ENCODE measurements around the gene FBXO47.

Gene FBXO47

GRCh38 chr17:38897671-38898290 lies 69.4 kb downstream of the FBXO47 start:
- no peak for DNase-seq (ENCODE audit: extremely low read depth, low read depth)
- TF ChIP-seq, protein P1, sequence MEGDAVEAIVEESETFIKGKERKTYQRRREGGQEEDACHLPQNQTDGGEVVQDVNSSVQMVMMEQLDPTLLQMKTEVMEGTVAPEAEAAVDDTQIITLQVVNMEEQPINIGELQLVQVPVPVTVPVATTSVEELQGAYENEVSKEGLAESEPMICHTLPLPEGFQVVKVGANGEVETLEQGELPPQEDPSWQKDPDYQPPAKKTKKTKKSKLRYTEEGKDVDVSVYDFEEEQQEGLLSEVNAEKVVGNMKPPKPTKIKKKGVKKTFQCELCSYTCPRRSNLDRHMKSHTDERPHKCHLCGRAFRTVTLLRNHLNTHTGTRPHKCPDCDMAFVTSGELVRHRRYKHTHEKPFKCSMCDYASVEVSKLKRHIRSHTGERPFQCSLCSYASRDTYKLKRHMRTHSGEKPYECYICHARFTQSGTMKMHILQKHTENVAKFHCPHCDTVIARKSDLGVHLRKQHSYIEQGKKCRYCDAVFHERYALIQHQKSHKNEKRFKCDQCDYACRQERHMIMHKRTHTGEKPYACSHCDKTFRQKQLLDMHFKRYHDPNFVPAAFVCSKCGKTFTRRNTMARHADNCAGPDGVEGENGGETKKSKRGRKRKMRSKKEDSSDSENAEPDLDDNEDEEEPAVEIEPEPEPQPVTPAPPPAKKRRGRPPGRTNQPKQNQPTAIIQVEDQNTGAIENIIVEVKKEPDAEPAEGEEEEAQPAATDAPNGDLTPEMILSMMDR (IDR thresholded peaks at IDR 0.05; ENCODE audit: low read depth, low read length) = no peak

DNA sequence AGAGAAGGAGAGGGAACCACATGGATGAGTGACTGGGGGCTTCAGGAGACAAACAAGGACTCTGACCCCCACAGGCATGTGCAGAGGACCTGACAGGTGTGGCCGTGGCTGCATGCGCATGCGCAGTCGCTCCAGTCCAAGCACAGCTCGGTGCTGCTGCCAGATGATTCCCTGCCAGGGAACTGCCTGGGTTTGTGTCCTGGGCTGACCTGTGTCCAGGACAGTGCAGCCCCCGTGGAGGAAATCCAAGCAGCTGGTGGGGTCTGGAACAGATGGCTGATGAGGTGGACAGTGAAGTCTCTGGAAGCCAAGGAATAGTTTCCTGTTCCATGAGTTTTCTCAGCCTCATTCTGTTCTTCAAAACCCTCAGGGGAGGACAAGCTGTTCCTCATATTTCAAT lies 70.0 kb downstream of the FBXO47 start:
- no peak for DNase-seq (ENCODE audit: extremely low read depth, low read depth)
- TF ChIP-seq, protein P1 (IDR thresholded peaks at IDR 0.05; ENCODE audit: low read depth, low read length) = no peak

DNA sequence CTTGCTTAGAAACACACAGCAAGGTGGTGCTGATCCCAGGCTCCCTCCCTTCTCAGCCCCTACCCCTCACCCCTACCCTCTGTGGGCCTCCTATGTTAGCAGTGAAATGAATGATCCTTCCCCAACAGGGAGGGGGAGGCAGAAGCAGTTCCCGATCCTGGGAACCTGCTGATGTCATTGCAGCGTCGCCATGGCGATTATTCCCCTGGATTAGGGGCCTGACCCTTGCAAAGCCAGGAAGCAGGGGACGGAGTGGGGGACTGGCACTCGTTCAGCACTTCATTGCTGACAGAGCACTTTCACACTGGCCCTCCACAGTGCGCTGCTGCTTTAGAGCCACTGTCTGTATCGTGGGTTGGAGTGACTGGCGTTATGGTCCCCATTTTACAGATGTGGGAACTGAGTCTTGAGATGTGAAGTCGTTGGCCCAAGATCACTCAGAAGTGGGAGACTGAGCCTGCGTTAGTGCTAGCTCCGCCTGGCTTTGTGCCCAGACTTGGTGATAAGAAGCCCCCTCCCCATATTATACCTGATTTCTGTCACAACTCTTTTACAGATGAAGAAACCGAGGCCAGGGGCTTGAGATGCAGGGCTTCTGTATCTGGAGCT lies 70.8 kb downstream of the FBXO47 start:
- TF ChIP-seq, protein P1 (IDR thresholded peaks at IDR 0.05; ENCODE audit: low read depth, low read length) = no peak
- DNase-seq (ENCODE audit: extremely low read depth, low read depth) = no peak

- DNase-seq (ENCODE audit: extremely low read depth, low read depth) = no peak
- TF ChIP-seq, protein P1 (IDR thresholded peaks at IDR 0.05; ENCODE audit: low read depth, low read length) = no peak
Measured at GRCh38 chr17:38894276-38894675, 72.9 kb downstream of the FBXO47 start.

GRCh38 chr17:38893607-38894006 lies 73.6 kb downstream of the FBXO47 start:
- DNase-seq (ENCODE audit: extremely low read depth, low read depth) = no peak
- TF ChIP-seq, protein P1 (IDR thresholded peaks at IDR 0.05; ENCODE audit: low read depth, low read length) = no peak

GRCh38 chr17:38893113-38893512 lies 74.1 kb downstream of the FBXO47 start:
- TF ChIP-seq, protein P1 (IDR thresholded peaks at IDR 0.05; ENCODE audit: low read depth, low read length) = no peak

DNA sequence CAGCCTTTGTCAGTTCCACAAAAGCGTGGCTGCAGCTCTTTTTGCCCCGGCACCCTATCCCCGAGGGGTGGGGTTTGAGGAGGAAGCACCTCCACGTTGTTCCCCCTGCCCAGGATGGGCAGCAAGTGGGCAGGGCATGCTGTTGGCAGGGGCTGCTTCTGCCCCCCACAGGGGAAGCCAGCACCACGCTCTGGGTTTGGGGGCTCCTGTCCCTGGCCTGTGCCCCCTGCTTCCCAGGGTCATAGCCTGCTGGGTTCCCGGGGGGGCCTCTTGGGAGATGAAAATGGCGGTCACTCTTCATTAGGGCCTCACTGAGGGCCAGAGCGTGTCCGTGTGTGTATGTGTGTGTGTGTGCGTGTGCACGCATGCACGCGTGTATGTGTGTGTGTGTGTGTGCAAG lies 74.6 kb downstream of the FBXO47 start:
- no peak for DNase-seq (ENCODE audit: extremely low read depth, low read depth)
- TF ChIP-seq, protein P1 (IDR thresholded peaks at IDR 0.05; ENCODE audit: low read depth, low read length) = no peak

More at GRCh38 chr17:38893113-38893512, 74.1 kb downstream of the FBXO47 start:
- DNase-seq (ENCODE audit: extremely low read depth, low read depth) = no peak

Measured in AG09319 (cell line).